GM15510 (cell line): ENCODE measurements around the gene CASZ1.

Experiments
- POLR2A ChIP-seq: IDR thresholded peaks from 3 replicates; pipeline ENCODE4 v1.6.1; 2011; ENCODE audit warnings: borderline replicate concordance; ENCODE audit not compliant: insufficient read length; ENCODE audit errors: extremely low read depth

CASZ1 gene

DNA sequence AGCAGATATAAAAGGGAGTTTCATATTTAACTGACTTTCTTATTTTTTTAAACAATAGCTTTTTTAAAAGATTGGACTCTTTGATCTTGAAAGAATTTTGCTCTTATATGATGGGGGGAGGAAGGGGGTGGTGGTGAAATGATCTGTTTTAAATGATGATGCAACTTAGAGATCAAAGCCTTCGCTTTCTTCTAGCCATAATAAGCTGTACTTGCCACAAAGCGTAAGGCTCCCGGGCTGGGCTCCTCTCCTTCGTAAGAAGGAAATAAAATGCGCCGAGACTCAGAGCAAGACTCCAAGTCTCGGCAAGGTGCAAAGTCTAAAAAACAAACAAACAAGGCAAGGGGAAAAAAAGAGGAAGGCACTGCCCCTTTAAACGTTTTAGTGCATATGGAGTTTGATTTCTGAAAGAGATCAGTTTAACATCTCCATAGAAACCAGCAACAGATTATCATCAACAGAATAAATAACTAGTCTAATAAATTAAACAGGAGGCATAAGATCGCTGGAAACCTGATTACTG is 3.3 kb downstream of the CASZ1 start:
- TF ChIP-seq POLR2A, result no peak

DNA sequence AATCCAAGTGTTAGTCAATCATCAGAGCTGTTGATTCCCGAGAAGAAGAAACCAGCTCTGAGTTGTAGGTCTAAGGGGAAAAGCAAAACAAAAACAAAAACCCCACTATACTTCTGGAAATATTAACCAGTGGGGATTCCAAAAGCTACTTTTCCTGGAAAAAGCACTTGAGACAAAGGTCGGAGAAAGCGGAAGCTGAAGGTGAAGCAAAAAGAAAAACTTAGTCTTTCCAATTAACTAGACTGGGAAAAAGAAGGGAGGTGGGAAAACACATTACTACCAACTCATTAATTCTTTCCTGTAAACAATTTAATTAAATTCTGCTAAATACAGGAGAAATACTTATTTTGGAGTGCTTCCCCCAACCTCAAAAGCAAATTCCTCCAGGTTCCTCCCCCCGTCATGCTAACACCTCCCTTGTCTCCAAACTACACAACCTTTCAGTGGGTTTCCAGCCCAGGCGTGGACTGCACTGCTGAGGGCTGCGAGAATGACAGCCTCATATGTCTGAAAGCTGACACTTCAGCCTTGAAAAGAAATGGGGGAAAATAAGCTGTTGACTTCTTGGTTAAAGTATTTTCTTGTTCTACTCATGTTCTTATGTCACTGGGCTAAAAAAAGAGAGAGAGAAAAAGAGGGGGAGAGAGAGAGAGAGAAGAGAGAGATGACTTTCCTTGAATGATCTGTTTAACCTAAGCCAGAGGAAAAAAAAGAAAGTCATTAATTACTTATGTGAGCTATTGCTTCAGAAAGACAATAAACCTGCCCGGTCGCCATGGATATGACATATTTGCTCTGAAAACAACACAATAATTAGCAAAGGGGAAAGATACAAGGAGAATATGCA is 5.1 kb downstream of the CASZ1 start:
- no peak for TF ChIP-seq POLR2A

DNA sequence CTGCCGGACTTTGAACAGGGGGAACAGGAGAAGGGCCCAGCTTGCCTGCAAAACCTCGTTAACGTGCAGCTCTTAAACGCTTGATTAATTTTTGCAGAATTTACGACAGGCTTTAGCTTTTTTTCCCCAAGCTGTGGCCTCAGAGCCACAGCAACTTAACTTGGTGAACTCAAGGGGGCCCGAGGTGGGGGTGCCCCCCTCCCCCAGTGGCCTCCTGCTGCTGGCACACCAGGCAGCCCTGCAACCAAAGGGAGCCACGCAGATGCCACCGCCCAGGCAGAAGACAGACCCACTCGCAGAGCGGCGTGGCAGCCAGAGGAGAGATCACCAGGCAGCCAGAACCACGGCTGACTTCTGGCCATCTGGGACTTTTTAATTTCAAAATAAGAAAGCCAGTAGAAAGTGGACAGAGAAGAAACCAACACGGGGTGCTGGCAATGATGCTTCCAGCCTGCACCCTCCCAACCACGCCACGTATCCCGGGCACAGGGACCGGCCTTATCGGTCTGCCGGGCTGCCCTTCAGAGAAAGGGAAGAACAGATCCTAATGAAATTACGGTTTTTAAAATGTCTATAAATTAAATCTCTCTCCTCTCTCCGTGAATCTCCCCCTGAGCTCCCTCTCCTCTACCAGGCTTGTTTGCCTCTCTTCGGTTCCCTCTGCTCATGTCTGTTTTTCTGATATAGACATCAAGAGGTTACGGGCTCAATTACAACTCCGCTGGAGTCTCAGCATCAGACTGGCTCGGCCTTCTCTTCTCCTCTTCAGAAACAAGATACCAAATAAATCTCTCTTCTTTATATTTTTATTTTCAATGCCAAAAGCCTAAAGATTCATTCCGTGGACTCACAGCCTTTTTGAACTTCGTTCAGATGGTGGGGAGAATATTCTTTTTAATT is 6.4 kb downstream of the CASZ1 start:
- no peak for TF ChIP-seq POLR2A

DNA sequence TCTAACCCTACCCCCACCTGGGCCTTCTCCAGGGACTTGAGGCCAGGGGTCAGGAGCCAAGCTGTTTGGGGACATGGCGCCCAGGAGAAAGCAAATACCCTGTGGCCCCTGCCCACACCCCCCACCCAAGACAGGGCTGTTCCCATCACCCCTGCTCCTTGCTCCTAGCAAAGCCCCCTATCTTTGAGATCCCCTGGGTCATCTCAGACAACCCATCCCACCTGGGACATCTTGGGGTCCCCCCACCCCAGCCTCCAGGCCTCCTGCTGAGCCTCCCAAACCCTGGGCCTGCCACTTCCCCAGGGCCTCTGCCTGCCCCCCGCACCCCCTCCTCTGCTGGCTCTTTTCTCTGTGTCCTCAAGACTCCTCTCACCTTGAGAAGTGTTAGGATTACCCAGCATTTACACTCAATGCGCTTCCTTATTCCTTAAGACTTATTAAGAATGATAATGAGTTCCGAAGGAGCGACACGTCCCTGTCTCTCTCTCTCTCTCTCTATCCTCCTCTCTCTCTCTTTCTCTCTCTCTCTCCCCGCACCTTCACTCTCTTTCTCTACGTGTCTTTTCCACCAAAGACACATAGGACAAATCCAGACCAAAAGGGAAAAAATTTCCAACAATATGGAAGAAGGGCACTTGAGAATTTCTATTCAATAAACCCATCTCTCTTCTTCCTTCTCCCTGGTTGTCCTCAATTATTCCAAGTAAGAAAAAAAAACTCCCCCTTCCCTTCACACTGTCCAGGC is 7.2 kb downstream of the CASZ1 start:
- no peak for TF ChIP-seq POLR2A

DNA sequence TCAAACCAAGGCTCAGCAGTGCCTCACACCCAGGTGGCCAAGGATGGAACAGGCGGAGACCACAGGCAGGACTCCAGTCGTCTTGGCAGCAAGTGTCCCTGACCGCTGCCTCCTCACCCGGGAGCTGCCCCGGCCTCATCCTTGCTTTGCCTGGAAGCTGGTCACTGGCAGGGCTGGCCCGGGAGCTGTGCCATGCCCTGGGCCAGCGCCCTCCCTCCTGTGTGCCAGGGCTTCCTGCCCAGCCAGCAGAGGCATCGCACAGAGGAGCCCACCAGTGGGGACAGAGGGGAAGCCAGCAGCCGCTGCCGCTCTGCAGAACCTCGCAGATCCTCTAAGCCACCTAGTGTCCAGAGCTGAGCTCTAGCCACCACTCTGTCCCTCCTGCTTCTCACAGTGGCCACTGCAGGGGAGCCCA is 7.8 kb downstream of the CASZ1 start:
- no peak for TF ChIP-seq POLR2A

DNA sequence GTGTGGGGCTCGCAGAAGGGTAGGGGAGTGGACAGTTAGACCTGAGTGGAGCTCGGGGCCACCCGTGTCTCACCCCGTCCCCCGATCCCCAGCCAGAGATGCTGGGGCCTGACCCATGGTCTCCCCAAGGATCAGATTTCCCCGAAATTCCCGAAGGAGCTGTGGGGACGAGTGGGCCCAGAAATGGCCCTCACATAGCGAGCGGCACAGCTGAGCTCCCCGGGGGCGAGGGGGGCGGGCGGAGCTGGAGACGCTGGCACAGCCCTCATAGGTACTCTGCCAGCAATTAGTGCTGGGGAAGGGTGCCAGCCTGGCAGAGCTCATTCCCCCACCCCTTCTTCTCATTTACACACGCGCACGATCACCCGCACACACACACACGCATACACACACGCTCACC is 9.2 kb downstream of the CASZ1 start:
- TF ChIP-seq POLR2A, result no peak

DNA sequence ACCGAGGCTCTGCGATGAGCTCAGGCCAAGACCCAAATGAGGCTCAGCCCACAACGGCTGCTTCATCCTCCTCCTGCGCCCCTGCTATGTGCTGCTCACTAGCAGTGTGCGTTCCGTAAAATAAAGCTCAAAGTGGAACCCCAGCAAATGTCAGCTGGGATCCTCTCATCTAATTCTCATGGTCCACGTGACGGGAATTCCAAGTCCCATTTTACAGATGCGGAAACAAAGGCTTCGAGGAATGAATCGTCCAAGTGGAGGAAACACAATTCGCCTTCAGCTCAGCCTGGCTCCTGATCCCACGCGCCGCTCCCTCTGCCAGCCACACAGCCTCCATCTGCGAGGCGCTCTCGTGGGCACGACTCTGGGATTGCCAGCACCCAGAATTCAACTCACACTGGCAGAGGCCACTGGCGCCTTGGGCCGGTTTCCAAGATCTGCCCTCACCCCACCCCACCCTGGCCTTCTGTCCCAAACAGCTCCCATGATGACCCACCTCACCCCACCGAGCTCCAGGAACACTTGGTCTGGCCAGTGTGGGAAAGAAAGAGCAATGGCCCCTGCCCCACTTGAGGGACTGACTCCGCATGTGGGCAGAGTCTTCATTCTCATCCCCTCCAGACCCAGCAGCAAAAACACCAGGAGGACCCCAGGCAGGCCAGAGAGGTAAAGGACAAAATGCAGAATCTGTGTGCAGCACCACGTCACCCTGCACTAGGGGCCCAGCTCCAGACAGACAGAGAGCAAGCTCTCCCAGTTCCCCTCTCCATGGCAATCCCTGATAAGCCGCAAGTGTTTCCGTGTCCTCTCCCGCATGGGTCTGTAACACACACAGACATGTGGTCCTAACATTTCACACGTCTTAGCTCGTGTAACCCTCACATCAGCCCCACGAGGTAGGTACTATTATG is 10.5 kb downstream of the CASZ1 start:
- TF ChIP-seq POLR2A, result no peak

DNA sequence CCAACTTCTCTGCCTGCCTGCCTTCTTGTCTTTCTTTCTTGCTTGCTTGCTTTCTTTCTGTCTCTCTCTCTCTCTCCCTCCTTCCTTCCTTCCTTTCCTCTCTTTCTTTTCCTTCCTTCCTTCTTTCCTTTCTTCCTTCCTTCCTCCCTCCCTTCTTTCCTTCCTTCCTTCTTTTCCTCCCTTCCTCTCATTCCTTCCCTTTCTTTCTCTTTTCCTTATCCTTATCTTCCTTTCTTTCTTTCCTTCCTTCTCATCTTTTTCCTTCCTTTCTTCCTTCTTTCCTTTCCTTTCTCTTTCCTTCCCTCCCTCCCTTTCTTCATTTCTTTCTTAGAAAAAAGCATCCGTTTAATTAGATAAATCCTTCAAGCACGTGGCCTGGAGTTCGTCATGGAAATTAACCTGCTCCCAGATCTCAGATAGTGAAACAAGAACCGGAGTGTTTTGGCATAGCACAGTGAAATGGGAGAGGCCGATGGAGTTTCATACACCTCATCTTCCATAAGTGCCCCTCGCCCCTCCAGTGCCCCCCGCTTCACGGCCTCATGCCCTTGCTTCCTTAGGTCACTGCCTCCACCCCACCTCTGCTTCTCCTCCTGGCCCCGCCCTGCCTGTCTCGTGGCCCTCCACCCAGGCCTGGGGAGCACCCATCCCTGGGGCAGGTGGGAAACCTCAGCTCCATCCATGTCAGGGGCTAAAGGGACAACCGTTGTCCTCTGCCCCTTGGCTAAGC is 11.3 kb downstream of the CASZ1 start:
- no peak for TF ChIP-seq POLR2A

DNA sequence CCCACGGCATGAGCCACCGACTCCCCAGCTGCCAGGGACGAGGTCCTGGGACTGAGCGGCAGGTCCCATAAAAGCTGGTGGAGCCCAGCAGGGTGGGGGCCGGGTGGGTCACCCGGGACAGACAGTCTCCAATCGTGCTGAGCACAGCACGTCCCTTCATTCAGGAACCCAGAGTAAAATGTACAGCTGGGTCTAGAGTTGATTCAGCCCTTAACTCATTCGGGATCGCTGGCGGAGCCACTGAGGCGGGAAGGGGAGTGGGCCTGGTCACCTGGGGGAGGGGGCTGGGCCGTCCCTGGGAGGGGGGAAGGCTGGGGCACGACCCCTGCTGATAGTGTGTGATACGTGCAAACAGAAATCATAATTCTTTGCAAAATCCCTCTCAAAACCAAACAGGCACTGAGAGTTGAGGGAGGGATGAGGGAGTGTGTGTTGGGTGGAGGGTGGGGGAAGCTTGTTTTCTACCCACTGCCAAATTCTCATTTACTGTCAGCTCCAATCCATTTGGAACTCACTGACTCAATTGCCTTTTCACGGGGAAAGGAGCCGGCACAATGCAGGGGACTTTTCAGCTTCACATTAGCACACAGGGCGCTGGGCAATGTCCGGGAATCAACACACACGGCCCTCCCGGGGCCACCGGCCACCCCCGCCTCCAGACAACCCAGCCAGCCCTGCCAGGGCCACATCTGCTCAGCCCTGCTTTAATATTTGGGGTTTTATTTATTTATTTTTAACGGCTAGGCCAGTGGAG is 13.8 kb downstream of the CASZ1 start:
- no peak for TF ChIP-seq POLR2A

DNA sequence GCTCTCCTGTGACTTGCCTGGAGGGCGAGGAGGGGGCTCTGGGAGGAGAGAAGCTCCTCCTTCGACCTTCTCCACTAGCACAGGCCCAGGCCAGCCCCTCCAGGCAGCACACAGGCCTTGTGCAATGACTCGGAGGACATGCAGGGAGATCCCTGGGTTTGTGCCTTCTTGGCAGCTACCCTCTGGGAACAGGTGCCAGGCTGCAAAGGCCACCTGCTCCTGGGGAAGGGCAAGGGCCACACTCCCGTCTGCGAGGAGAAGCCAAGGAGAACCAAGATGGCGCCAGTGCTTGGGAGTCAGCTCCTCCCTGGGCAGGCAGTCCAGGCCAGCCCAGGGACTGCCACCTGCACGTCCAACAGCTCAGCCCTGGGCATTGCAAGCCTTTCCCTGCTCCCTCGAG is 15.3 kb downstream of the CASZ1 start:
- no peak for TF ChIP-seq POLR2A

DNA sequence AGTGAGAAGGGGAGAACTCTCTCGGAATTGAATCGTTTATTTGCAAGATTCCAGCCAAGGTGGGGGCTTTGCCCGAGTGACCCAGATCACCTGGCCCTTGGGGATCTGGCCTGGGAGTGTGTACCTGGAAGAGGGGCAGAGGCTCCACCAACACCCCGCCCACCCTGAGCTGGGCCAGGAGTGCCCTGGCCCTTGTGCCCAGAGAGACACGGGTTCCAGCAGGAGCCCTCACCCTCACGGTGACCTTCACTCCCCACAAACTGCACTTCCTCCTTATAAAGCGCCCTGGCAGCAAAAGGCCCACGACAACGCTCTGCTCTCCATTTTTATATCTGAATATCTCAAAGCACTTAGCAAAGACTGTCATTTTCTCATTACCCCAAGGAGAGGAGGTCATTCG is 16.6 kb downstream of the CASZ1 start:
- no peak for TF ChIP-seq POLR2A

DNA sequence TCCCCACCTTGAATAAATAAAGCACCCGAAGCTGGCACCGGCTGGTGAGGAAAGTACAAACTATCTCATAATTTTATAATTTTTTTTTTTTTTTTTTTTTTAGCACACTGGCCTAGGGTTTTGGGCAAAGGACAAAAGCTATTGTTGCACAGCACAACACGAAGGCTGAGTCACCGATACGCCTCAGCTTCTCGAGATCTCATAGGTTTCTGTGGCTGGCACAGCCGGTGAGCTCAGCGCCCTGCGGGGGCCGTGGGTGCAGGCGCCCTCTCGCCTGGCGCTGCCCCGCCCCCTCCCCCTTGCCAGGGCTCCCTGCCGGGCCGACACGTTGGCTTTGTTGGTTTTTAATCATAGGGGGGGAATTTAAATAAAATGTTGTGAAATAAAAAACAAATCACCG is 17.2 kb downstream of the CASZ1 start:
- TF ChIP-seq POLR2A, result no peak
